ENCODE measurements around the gene EP400. TPM values are rescaled to one million over a fixed set of nuclear protein-coding genes. Genes with fewer than 3 reads are reported as not detected.

The EP400 gene
- total and polyA plus RNA-seq, 2 of the 4 experiments (the other 2 are of a cell fraction) = 4.3 to 11.4 TPM

DNA sequence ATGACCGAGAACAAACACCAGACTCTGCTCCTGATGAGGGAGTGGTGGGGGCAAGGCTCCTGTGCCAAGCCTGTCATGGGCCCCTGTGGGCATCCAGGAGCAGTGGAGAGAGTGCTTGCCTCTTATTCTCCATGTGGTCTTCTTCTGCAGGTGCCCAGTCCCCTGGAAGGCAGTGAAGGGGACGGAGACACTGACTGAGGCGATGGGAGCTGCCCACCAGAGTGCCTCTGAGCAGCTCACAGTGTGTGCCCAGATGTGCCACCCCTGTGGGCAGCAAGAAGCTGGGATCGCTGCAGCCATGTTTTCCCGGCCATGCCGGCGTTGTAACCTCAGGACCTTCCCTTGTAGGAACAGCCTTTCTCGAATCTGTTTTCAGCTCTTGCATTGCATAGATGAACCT, 6.4 kb upstream of the EP400 start:
- Histone ChIP-seq H3K9me1 (ENCODE audit: insufficient read depth, low read length) (peaks cover 4% of the 10 kb centered on the region; the same call in 1 of the 2 replicates), H4K8ac (ENCODE audit: low read depth in 2 of 2, low read length in 2 of 2) (no peak overlapping the region), H3K27ac (ENCODE audit: insufficient read depth, low read length) (no peak overlapping the region), H2AK9ac (replicated peaks; ENCODE audit: low read depth, low read length, poor library complexity) (no peak overlapping the region), H3K23ac (ENCODE audit: low read depth, low read length) (no peak overlapping the region), H2AK5ac (ENCODE audit: low read depth, low read length) (no peak overlapping the region), H3K18ac (ENCODE audit: low read depth, low read length) (no peak overlapping the region), H3K9me3 (ENCODE audit: control insufficient read depth, insufficient read depth, low read length) (no peaks in the 10 kb centered on the region), H3K79me1 (ENCODE audit: low read depth in 1 of 2, low read length in 2 of 2) (peaks cover 0 to 7% of the 10 kb centered on the region in 2 experiments; a peak in 1 of 4 replicates), H2BK5ac (ENCODE audit: low read depth, low read length, poor library complexity, severe bottlenecking) (no peak overlapping the region), H2BK120ac (ENCODE audit: low read depth, low read length) (no peak overlapping the region), H2BK20ac (ENCODE audit: low read depth, low read length) (no peak overlapping the region), H2BK15ac (ENCODE audit: low read depth, low read length) (no peak overlapping the region), H4K5ac (ENCODE audit: low read depth, low read length) (no peak overlapping the region), H3K4me3 (ENCODE audit: insufficient read depth, low read depth, low read length) (no peak overlapping the region), H4K91ac (ENCODE audit: insufficient read depth, low read depth, low read length) (no peak overlapping the region), H3K36me3 (ENCODE audit: control insufficient read depth, insufficient read depth, low read length) (peaks cover 35% of the 10 kb centered on the region), H3K14ac (replicated peaks; ENCODE audit: low read depth, low read length) (no peak overlapping the region), H3K4ac (ENCODE audit: low read depth, low read length) (no peak overlapping the region), H3K9ac (ENCODE audit: low read depth, low read length) (no peak overlapping the region), H2AFZ (replicated peaks; ENCODE audit: low read length, poor library complexity) (no peak overlapping the region), H4K20me1 (ENCODE audit: insufficient read depth, low read length) (no peaks in the 10 kb centered on the region), H3K4me2 (ENCODE audit: low read depth, low read length) (no peak overlapping the region), H3K4me1 (ENCODE audit: control insufficient read depth, insufficient read depth, low read length) (no peaks in the 10 kb centered on the region), H3K56ac (ENCODE audit: extremely low read depth, insufficient read depth, low read length) (no peak overlapping the region), H3K27me3 (ENCODE audit: control insufficient read depth, insufficient read depth, low read length) (no peaks in the 10 kb centered on the region)
- dilution Hi-C loops (cut with HindIII; ENCODE audit: low sequenced_read_pairs, unreplicated experiment) (no loop called here), in situ Hi-C loops (cut with MboI; ENCODE audit: low sequenced_read_pairs) (no loop called here), intact Hi-C loops (cut with micrococcal nuclease) (no loop called here)
- no peak for ATAC-seq (ENCODE audit: low read depth)
- WGBS, 2 experiments (ENCODE audit: extremely low coverage in 2 of 2, insufficient read length in 1 of 2) = 100% methylated on average over 6 of the region's 8 CpGs; no CpG with 5 or more reads in 1 of the 2 experiments
- ChIA-PET CTCF (no interaction called here), POLR2A (ENCODE audit: unreplicated experiment) (no interaction called here)
- no peak for DNase-seq
- no peak for TF ChIP-seq MAFK (IDR thresholded peaks at IDR 0.05; ENCODE audit: low read depth, low read length)
- TF ChIP-seq SMC3 (IDR thresholded peaks at IDR 0.05; ENCODE audit: low read depth, low read length) = no peak
- TF ChIP-seq MAZ (IDR thresholded peaks at IDR 0.05; ENCODE audit: borderline replicate concordance, low read depth, low read length) = no peak
- TF ChIP-seq, protein P1, sequence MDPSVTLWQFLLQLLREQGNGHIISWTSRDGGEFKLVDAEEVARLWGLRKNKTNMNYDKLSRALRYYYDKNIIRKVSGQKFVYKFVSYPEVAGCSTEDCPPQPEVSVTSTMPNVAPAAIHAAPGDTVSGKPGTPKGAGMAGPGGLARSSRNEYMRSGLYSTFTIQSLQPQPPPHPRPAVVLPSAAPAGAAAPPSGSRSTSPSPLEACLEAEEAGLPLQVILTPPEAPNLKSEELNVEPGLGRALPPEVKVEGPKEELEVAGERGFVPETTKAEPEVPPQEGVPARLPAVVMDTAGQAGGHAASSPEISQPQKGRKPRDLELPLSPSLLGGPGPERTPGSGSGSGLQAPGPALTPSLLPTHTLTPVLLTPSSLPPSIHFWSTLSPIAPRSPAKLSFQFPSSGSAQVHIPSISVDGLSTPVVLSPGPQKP (IDR thresholded peaks at IDR 0.05; ENCODE audit: borderline replicate concordance, low read depth, low read length) = no peak
- TF ChIP-seq CEBPB (IDR thresholded peaks at IDR 0.05; ENCODE audit: low read depth, low read length) = no peak
- no peak for TF ChIP-seq CHD1 (IDR thresholded peaks at IDR 0.05; ENCODE audit: low read depth, low read length)
- TF ChIP-seq, protein P2, sequence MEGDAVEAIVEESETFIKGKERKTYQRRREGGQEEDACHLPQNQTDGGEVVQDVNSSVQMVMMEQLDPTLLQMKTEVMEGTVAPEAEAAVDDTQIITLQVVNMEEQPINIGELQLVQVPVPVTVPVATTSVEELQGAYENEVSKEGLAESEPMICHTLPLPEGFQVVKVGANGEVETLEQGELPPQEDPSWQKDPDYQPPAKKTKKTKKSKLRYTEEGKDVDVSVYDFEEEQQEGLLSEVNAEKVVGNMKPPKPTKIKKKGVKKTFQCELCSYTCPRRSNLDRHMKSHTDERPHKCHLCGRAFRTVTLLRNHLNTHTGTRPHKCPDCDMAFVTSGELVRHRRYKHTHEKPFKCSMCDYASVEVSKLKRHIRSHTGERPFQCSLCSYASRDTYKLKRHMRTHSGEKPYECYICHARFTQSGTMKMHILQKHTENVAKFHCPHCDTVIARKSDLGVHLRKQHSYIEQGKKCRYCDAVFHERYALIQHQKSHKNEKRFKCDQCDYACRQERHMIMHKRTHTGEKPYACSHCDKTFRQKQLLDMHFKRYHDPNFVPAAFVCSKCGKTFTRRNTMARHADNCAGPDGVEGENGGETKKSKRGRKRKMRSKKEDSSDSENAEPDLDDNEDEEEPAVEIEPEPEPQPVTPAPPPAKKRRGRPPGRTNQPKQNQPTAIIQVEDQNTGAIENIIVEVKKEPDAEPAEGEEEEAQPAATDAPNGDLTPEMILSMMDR (conservative IDR thresholded peaks at IDR 0.05; ENCODE audit: low read depth, low read length) = no peak
- TF ChIP-seq, protein P3, sequence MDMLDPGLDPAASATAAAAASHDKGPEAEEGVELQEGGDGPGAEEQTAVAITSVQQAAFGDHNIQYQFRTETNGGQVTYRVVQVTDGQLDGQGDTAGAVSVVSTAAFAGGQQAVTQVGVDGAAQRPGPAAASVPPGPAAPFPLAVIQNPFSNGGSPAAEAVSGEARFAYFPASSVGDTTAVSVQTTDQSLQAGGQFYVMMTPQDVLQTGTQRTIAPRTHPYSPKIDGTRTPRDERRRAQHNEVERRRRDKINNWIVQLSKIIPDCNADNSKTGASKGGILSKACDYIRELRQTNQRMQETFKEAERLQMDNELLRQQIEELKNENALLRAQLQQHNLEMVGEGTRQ (IDR thresholded peaks at IDR 0.05; ENCODE audit: low read depth, low read length) = no peak
- no peak for TF ChIP-seq NFE2L2 (IDR thresholded peaks at IDR 0.05; ENCODE audit: low read depth, low read length)
- no peak for TF ChIP-seq RCOR1 (IDR thresholded peaks at IDR 0.05; ENCODE audit: insufficient replicate concordance, low read length)
- TF ChIP-seq FOS (IDR thresholded peaks at IDR 0.05; ENCODE audit: low read depth, low read length) = no peak
- BruUV-seq (replicated peaks) = no TSS peak
